PC-3 (cell line): Measurements from ENCODE around the gene LRBA.

Experiments
- CTCF ChIP-seq: fragments of 300-600 bp; sonication (generic); conservative IDR thresholded peaks from 2 replicates; pipeline ENCODE4 v1.5.1; 2017; ENCODE audit warnings: antibody characterized with exemption, low read depth, mild to moderate bottlenecking, low read length
- EZH2 ChIP-seq: fragments of 300-600 bp; sonication (generic); IDR thresholded peaks from one replicate; pipeline ENCODE4 v1.6.1; 2017; ENCODE audit warnings: antibody characterized with exemption, mild to moderate bottlenecking, low read length; ENCODE audit not compliant: unreplicated experiment
- EZH2phosphoT487 ChIP-seq: fragments of 300-600 bp; sonication (generic); IDR thresholded peaks from 2 replicates; pipeline ENCODE4 v1.6.1; 2018; ENCODE audit warnings: mild to moderate bottlenecking, antibody characterized with exemption, low read length, borderline replicate concordance

DNA sequence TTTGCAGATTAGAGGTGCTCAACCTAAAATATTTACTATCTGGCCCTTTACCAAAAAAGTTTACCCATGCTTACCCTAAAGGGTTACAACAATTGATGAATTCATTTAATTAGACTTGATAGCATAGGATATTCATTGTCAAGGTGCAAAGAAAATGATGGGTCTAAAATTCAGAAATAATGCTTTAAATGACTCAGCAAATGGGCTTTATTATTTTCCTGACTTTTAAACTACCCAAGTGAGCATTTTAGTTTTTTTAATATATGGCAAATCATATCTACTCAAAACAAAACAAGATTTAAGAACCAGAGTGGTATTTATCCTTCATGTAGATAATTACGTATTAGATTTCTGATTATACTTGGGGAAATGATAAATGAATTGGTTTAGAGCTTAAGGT, 701.1 kb downstream of the LRBA start:
- no peak for TF ChIP-seq CTCF
- TF ChIP-seq EZH2phosphoT487: no peak
- TF ChIP-seq EZH2: no peak
